Central memory CD4-positive, alpha-beta T cell (primary cell): ENCODE measurements around the gene LY6G6C.

Experiments used
- DNase-seq: peaks from one replicate; pipeline ENCODE4 v3.0.0; 2022
- total RNA-seq, 3 experiments: gene quantifications; one replicate each; lab custom pipeline; 2026; lab: John Stamatoyannopoulos, UW

Gene LY6G6C
- 0 to 0.04 (median 0) reads per million in 3 experiments for total RNA-seq

DNA sequence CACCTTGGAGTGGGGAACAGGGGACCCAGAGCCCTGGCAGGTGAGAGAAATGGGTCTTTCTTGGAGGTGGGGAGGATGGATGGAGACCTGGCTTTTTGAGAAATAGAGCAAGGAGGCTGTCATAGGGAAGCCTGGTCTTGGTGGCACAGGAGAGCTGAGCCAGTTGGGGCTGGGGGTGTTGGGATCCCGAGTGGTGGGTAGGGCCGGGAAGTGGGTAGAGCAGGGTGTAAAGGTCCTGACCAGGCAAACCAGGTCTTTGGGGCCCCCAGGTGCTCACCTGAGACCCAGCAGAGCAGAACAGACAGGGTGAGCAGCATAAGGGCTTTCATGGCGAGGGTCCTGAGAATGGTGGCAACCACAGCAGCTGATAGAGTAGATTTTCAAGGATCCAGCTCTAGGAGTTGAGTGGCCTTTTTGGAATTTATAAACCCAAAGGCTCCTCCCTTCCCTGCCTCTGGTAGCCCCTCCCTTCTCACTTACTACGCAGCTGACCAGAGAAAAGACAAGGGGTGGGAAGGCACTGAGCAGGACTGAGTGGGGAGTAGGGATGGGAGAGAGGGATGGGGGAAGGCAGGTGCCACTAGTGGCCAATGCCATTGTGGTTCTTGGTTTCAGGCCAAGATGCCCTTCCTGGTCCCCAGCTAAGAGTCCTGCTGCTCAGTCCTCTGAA lies at the start of gene LY6G6C:
Gene LY6G6C (minus strand): TSS at position 396 of the 670 bp plus-strand sequence. CDS start 67 bp downstream, at position 329.
- no peak for DNase-seq

DNA sequence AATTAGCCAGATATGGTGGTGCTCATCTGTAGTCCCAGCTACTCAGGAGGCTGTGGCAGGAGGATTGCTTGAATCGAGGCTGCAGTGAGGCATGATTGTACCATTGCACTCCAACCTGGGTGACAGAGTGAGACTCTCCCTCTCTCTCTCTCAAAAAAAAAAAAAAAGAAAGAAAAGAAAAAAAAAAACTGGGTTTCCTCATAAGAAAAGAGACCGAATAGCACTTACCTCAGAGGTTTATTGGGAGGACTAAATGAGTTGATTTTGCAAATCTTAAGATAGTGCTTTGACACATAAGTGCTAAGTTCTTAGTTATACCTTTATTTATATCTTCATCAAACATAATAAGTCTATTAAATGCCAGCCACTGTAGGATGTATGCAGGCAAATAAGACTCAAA lies 49.3 kb upstream of the LY6G6C start:
- DNase-seq = no peak

GRCh38 chr6:31769684-31770371 lies 48.3 kb upstream of the LY6G6C start:
- peak; percentile 74 for DNase-seq

DNA sequence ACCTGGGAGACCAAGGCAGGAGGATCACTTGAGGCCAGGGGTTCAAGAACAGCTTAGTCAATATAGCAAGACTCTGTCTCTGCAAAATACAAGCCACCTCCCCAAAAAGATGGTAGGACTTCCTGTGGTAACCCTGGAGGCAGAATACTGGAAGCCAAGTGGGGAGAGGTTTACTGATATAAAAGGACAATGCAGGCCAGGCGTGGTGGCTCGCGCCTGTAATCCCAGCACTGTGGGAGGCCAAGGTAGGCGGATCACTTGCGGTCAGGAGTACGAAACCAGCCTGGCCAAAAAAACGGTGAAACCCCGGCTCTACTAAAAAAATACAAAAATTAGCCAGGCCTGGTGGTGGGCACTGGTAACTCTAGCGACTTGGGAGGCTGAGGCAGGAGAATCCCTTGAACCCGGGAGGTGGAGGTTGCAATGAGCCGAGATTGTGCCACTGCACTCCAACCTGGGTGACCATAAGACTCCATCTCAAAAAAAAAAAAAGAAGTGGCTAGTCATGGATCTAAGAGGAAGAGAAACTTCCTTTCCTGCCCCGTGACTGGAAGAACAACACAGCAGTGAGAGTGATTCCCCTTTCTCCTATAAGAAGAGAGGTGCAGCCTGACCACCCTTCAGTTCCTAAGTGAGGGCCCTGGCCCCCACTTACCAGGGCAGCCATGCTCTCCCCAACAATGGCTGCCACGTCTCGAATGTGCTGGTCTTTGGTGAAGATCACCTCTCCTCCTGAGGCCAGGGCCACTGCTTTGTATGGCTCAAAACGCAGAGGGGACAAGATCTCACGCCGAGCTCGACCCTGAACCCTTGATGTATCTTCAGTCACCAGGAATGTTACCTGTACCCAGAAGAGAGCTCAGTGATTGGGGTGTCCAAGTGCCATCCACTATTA lies 47.1 kb upstream of the LY6G6C start:
- no peak for DNase-seq

DNA sequence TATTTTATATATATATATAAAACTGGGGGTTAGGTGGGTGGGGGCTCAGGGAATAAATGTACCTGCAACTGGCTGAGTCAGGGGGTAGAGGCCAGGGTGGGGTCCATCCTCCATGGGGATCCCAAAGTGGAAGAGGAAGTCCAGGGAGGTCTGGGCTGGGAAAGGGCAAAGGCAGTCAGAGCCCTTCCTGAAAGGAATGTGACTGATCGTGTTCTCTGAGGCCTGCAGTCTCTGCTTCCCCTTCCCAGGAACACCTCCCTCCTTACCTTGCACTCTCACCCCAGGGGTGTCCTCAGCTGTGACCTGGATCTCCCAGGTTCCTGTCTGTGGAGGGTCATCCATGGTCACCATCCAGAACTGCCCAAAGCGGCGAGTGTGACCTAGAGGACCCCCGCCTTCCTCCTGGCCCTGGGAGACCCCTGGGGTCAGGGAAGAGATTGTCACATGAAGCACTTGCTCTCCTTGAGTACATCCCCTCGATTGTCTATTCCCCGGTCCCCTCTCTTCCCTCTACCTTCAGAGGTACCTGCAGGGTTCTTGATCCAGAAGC lies 45.6 kb upstream of the LY6G6C start:
- DNase-seq = no peak

DNA sequence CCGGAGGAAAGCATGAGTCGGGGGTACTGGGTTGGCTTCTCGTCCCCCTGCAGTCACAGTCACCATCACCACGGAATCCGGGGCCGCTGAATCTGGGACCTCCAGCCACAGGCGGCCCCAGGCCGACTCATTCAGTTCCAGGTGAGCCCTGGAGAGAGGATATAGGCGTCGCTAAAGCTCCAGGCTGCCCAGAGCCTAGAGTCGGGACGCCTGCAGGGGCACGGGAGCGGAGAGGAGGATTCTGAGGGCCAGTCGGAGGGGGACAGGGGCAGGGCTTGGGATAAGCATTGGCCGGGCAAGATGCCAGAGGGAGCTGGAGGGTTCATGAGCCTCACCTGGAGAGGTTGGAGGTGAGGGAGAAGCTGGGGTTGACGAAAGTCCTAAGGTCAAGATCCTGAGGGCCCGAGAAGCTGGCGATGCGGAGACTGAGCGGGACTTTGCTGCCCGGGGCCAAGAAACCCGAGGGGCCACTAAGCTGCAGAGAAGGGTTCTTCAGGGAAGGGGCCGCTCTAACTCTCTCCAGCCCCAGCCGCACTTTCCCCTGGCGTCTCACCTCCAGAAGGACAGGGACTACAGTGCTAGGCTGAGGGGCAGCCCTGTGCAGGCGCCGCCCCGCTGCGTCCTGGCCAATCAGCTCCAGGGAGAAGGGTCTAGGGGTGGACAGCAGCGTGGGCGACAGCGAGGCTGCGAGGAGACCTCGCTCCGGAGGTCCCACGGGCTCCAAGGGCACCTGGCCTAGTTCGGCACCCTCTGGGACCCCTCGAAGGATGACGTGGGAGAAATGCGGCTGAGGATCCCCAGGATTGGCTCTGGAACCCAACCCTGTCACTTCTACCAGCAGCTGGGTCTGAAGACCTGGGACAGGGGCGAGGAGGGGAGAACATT lies 44.6 kb upstream of the LY6G6C start:
- DNase-seq = no peak

- no peak for DNase-seq
These were observed 44.0 kb upstream of the LY6G6C start for GRCh38 chr6:31765559-31765909.

DNA sequence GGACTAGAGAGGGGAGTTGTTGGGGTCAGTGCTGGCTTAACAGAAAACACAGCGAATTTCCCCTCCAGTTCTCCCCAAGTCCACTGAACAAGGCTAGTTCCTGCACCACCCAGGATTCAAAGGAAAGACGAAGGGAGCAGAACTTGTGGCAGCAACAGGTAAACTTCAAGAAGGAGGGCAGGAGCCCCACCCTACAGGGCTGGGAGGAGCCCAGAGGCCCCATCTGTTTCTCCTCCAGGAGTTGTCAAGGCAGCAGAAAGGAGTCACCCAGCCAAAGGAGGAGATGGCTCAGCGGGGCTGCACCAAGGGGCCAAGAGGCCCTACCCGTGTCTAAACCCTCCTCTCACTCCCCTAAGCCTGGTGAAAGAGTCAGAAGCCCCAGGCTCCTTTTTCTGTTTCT lies 42.7 kb upstream of the LY6G6C start:
- no peak for DNase-seq

GRCh38 chr6:31763619-31763940 lies 42.0 kb upstream of the LY6G6C start:
- DNase-seq = no peak

- DNase-seq = no peak
These were observed 41.5 kb upstream of the LY6G6C start for GRCh38 chr6:31762878-31763618.

GRCh38 chr6:31762356-31762755 lies 40.8 kb upstream of the LY6G6C start, which contains the start of gene SAPCD1:
SAPCD1 (plus strand) TSS chr6:31762656; CDS start chr6:31763055, 399 bp downstream.
- no peak for DNase-seq

- no peak for DNase-seq
These were observed 39.8 kb upstream of the LY6G6C start for GRCh38 chr6:31761343-31761742.

DNA sequence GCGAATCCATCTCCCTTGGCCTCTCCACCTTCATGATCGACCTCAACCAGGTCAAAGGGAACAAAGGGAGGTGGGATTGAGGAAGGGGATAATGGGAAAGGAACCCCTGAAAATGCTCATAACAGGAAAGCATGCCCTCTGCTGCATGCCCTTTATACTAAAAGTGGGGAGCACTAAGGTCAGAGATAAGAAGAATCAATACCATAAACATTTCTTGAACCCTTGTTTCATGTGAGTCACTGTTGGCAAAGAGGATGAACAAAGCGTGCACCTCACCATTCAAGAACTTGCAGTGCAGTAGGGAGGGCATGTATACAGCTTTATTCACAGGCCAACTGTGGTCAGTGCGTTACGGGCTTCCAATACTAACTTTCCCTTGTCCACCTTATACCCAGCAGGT lies 39.2 kb upstream of the LY6G6C start:
- DNase-seq = no peak

GRCh38 chr6:31758281-31758680 lies 36.7 kb upstream of the LY6G6C start:
- DNase-seq = no peak

DNA sequence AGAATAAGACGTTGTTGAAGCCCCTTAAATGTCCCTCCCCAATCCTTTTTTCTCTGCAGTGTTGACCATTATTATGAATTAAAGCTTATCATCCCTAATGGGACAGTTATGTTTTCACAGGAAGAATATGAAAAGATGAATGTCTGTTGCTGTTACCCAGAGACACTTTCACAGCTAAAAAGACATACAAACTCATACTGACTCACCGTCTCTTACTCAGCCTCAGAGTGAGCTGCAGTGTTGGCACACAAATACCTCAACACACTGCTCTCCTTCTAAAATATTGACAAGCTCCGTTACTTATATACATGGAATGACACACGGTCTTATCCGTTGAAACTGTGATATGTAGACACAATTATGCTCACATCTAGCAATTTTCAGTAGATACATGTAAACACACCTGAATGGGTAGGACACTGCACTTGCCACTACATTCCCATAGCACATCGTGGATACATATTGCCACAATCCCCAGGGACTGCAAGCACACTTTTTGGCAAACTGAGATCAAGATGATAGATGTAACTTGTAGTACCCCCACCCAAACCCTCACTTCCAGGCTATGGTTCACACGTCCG lies 31.3 kb upstream of the LY6G6C start:
- DNase-seq = no peak

DNA sequence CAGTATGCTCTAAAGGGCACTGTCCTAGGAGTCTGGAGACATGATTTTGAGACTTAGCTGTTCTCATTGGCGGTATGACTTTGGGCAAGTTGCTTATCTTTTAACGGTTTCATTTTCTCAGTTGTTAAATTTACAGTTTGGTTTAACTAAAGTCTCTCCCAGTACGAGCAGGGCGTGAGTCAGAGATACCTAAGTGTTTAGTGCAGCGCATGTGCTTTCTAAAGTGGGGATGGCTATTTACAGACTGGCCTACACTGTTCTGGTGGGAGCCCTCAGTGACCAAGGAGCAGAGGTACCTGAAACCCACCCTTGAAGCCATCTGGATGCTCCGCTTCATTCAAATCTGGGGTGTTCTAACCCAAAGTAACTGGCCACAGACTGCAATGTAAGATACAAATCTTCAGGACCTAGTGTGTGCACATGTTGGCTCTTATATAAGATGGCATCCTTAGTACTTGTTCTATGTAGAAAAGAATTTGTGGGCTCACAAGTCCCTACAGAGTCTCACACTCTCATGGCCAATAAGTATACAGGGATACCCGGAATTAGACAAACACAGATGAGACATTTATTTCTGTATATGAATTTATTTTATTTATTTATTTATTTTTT lies 29.0 kb upstream of the LY6G6C start:
- no peak for DNase-seq

DNA sequence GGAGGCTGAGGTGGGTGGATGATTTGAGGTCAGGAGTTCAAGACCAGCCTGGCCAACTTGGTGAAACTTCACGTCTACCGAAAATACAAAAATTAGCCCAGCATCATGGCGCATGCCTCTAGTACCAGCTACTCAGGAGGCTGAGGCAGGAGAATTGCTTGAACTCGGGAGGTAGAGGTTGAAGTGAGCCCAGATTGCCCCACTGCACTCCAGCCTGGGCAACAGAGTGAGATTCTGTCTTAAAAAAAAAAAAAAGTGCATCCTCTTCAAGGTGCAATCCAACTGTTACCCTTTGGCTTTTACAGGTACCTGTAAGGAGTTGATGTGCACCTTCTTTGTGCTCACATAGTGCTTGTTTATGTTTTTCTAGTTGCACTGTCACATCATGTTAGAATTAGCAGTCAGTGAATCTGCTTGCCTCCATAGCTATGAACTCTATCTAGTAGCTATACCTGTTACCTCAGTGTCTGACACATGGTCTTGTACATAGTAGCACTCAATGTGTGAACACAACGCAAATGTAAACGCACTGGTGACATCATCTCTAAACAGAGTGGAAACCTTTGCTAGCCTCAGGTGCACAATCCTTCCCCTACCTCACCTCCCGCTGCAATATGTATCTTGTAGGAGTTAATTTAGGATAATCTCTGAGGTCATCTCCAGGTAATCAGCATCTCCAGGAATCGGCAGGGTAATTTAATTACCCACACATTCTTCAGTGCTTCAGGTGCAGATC lies 27.9 kb upstream of the LY6G6C start:
- DNase-seq = no peak

GRCh38 chr6:31744422-31744821 lies 22.9 kb upstream of the LY6G6C start:
- no peak for DNase-seq

DNA sequence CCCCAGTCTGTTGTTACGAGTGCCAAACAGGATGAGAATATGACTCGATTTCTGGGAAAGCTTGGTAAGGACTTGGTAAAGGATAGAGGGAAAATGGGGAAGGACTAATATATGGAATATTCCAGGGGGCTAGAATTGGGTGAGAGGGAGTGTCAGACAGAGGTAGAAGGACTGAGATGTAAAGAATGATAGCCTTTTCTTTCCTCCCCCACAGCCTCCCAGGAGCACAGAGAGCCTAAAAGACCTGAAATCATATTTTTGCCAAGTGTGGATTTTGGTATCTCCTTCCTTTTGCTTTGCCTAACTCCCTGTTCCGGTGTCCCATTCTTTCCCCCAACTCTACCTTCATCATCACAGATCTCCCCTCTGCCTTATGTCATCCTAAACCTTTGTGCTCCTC lies 21.3 kb upstream of the LY6G6C start:
- no peak for DNase-seq

GRCh38 chr6:31741815-31742214 lies 20.3 kb upstream of the LY6G6C start:
- no peak for DNase-seq
